ENCODE data around the gene PHF14.

GRCh38 chr7:11192506-11192905 lies 218.8 kb downstream of the PHF14 start:
- TF ChIP-seq CTCF (IDR thresholded peaks at IDR 0.05) (no peak), POLR2AphosphoS5 (IDR thresholded peaks at IDR 0.05) (no peak), EP300 (IDR thresholded peaks at IDR 0.05) (no peak), POLR2A (IDR thresholded peaks at IDR 0.05) (no peak)
